B cell (primary cell): Measurements from ENCODE around the gene TDRD12. TPM values are rescaled to one million over a fixed set of nuclear protein-coding genes. Genes with fewer than 3 reads are reported as not detected.

Source experiments
- ATAC-seq: fragments of 200-7000 bp; cut with Tn5 transposase; one replicate; pipeline ENCODE4 v1.10.0; 2021; ENCODE audit warnings: low read depth, mild to moderate bottlenecking, moderate number of reproducible peaks, moderate library complexity
- CTCF ChIA-PET: fragments of 350-600 bp; sonication (Branson Sonifier 250); formaldehyde crosslinking; loops from one replicate; lab custom pipeline; 2021; ENCODE audit warnings: antibody characterized with exemption, inconsistent platforms; lab: Charles Lee
- POLR2A ChIA-PET: fragments of 350-600 bp; sonication (Branson Sonifier 250); formaldehyde crosslinking; loops from one replicate; lab custom pipeline; 2021; ENCODE audit warnings: antibody characterized with exemption; lab: Charles Lee
- DNase-seq: peaks from one replicate; pipeline ENCODE4 v3.0.0; 2013
- H2AFZ ChIP-seq: 2 replicates; pipeline ENCODE4 v1.6.1; 2012; ENCODE audit warnings: mild to moderate bottlenecking, low read depth, low read length; ENCODE audit not compliant: insufficient read depth, poor library complexity, severe bottlenecking
- H3K27ac ChIP-seq, 2 donors: 1 replicate in 1 of 2; 2 replicates in 1 of 2; pipeline ENCODE4 v1.5.1; 2012 to 2013; ENCODE audit warnings: low read length in 2 of 2, mild to moderate bottlenecking in 2 of 2, moderate library complexity in 1 of 2
- H3K27me3 ChIP-seq, 4 experiments: fragments of 200-600 bp in 1 of 4; sonication (generic) in 1 of 4; replicated peaks in 1 of 4; 1 replicate in 2 of 4; 2 replicates in 2 of 4; pipeline versions ENCODE4 v1.6.1 to v1.7.0; 2013 to 2016; ENCODE audit warnings: low read length in 3 of 4, mild to moderate bottlenecking in 2 of 4, mixed read lengths in 1 of 4, moderate library complexity in 1 of 4; ENCODE audit not compliant: insufficient read depth in 4 of 4, control insufficient read depth in 3 of 4; ENCODE audit errors: control extremely low read depth in 1 of 4
- H3K36me3 ChIP-seq, 2 experiments: replicated peaks in 1 of 2; 1 replicate in 1 of 2; 2 replicates in 1 of 2; pipeline versions ENCODE4 v1.6.1 to v1.7.1; 2013; ENCODE audit warnings: low read length in 1 of 2; ENCODE audit not compliant: insufficient read depth in 2 of 2, control insufficient read depth in 1 of 2; ENCODE audit errors: control extremely low read depth in 1 of 2, extremely low read depth in 1 of 2
- H3K4me1 ChIP-seq, 2 donors: fragments of 200-600 bp in 1 of 2; sonication (generic) in 1 of 2; 1 replicate in 1 of 2; 2 replicates in 1 of 2; pipeline versions ENCODE4 v1.5.1 to v1.6.1; 2013 to 2017; ENCODE audit warnings: low read length in 2 of 2; ENCODE audit not compliant: control insufficient read depth in 2 of 2, insufficient read depth in 2 of 2
- H3K4me2 ChIP-seq: replicated peaks from 2 replicates; pipeline ENCODE3; 2012; ENCODE audit warnings: mild to moderate bottlenecking, low read depth, low read length; ENCODE audit not compliant: poor library complexity, severe bottlenecking
- H3K4me3 ChIP-seq, 5 experiments: fragments of 200-600 bp in 1 of 5; sonication (generic) in 1 of 5; 1 replicate in 3 of 5; 2 replicates in 2 of 5; pipeline versions ENCODE4 v1.5.1 to v1.7.0; 2011 to 2016; ENCODE audit warnings: low read length in 4 of 5, mild to moderate bottlenecking in 4 of 5, low read depth in 2 of 5, control low read depth in 1 of 5, moderate library complexity in 1 of 5; ENCODE audit not compliant: insufficient read depth in 1 of 5; ENCODE audit errors: control extremely low read depth in 1 of 5, extremely low read depth in 1 of 5
- H3K79me2 ChIP-seq: fragments of 200-600 bp; sonication (generic); one replicate; pipeline ENCODE4 v1.6.0; 2016; ENCODE audit warnings: low read length; ENCODE audit not compliant: control insufficient read depth, insufficient read depth
- H3K9ac ChIP-seq: fragments of 200-600 bp; sonication (generic); 2 replicates; pipeline ENCODE4 v1.6.1; 2017; ENCODE audit warnings: mild to moderate bottlenecking, low read length, moderate library complexity
- H3K9me3 ChIP-seq, 3 donors: one replicate each; pipeline versions ENCODE4 v1.6.1 to v1.7.1; 2013; ENCODE audit warnings: low read length in 2 of 3; ENCODE audit not compliant: control insufficient read depth in 2 of 3, insufficient read depth in 1 of 3; ENCODE audit errors: control extremely low read depth in 1 of 3
- H4K20me1 ChIP-seq: 2 replicates; pipeline ENCODE4 v1.6.0; 2012; ENCODE audit warnings: mild to moderate bottlenecking, low read length; ENCODE audit not compliant: insufficient read depth, control insufficient read depth, poor library complexity, severe bottlenecking
- H3K27ac Mint-ChIP-seq: one replicate; pipeline ENCODE4 v1.8.0; 2021; ENCODE audit warnings: mixed read lengths
- H3K27me3 Mint-ChIP-seq: one replicate; pipeline ENCODE4 v1.8.0; 2021; ENCODE audit warnings: mixed read lengths
- H3K4me1 Mint-ChIP-seq: one replicate; pipeline ENCODE4 v1.8.0; 2021; ENCODE audit warnings: mixed read lengths
- H3K4me3 Mint-ChIP-seq: one replicate; pipeline ENCODE4 v1.8.0; 2021; ENCODE audit warnings: mixed read lengths
- H3K9me3 Mint-ChIP-seq: one replicate; pipeline ENCODE4 v1.8.0; 2022; ENCODE audit warnings: mixed read lengths; ENCODE audit not compliant: insufficient read depth
- CTCF ChIP-seq: fragments of 200-600 bp; IDR thresholded peaks from one replicate; pipeline ENCODE4 v1.8.0; 2022; ENCODE audit warnings: antibody characterized with exemption, mild to moderate bottlenecking
- EZH2 ChIP-seq: IDR thresholded peaks from 2 replicates; pipeline ENCODE4 v1.6.1; 2012; ENCODE audit warnings: borderline replicate concordance, low read depth, mild to moderate bottlenecking, moderate library complexity, low read length; ENCODE audit not compliant: insufficient read depth, poor library complexity, severe bottlenecking
- WGBS: methylation state at CpG from one replicate; pipeline ENCODE4 v1.1.5; 2013; ENCODE audit warnings: missing lambda C conversion rate; ENCODE audit not compliant: insufficient coverage; 5-methylcytosine and 5-hydroxymethylcytosine counted together
- intact Hi-C: fragments of 100-400 bp; cut with micrococcal nuclease; formaldehyde crosslinking; loops from one replicate; pipeline ENCODE4 v1.10.0; 2022
- polyA plus RNA-seq: library from polyadenylated mRNA; depleted of rRNA; stranded (reverse); fragments of >200 nt; gene quantifications from 2 replicates; pipeline ENCODE4 v1.2.3, GENCODE V29; 2012
- total RNA-seq, 2 donors: library from RNA; stranded (reverse); fragments of 120-200 nt in 1 of 2; gene quantifications; 1 replicate in 1 of 2; 2 replicates in 1 of 2; pipeline versions ENCODE4 v1.2.3 to v1.2.4, GENCODE V29; 2013 to 2022

TDRD12 gene
- total and polyA plus RNA-seq, 2 donors (not counting 1 experiment from before 2014, with no cell fraction given), result 0.30 to 1.1 TPM

GRCh38 chr19:32808236-32808635 is 88.7 kb downstream of the TDRD12 start:
- ATAC-seq, result no peak
- Histone ChIP-seq H3K4me1 (no peaks in the 10 kb centered on the region), H3K27me3 (peaks cover 0 to 5% (median 0%) of the 10 kb centered on the region in 4 experiments), H3K27ac (no peak overlapping the region), H3K9ac (no peak overlapping the region), H3K36me3 (no peaks in the 10 kb centered on the region), H3K9me3 (no peaks in the 10 kb centered on the region), H4K20me1 (no peaks in the 10 kb centered on the region), H3K4me2 (no peak overlapping the region), H3K4me3 (no peak overlapping the region), H3K79me2 (no peaks in the 10 kb centered on the region), H2AFZ (no peak overlapping the region)
- no peak overlapping the region for H3K27ac Mint-ChIP-seq
- TF ChIP-seq EZH2, result no peak
- TF ChIP-seq CTCF, result no peak
- ChIA-PET POLR2A (no interaction called here), CTCF (no interaction called here)
- DNase-seq, result no peak
- H3K27me3 Mint-ChIP-seq, result peaks cover 28% of the 10 kb centered on the region
- no peaks in the 10 kb centered on the region for H3K9me3 Mint-ChIP-seq
- H3K4me1 Mint-ChIP-seq, result no peaks in the 10 kb centered on the region
- intact Hi-C loops, result no loop called here
- 92% methylated on average over 4 of the region's 4 CpGs for WGBS
- H3K4me3 Mint-ChIP-seq, result no peak overlapping the region

GRCh38 chr19:32809254-32809653 is 89.7 kb downstream of the TDRD12 start:
- ChIA-PET POLR2A (no interaction called here), CTCF (no interaction called here)
- no peak for DNase-seq
- Histone ChIP-seq H3K79me2 (no peaks in the 10 kb centered on the region), H3K4me3 (no peak overlapping the region), H3K9me3 (no peaks in the 10 kb centered on the region), H3K9ac (no peak overlapping the region), H3K27me3 (peaks cover 0 to 5% (median 0%) of the 10 kb centered on the region in 4 experiments), H3K36me3 (no peaks in the 10 kb centered on the region), H3K4me2 (no peak overlapping the region), H2AFZ (no peak overlapping the region), H4K20me1 (no peaks in the 10 kb centered on the region), H3K4me1 (no peaks in the 10 kb centered on the region), H3K27ac (no peak overlapping the region)
- Mint-ChIP-seq H3K27ac (no peak overlapping the region), H3K9me3 (no peaks in the 10 kb centered on the region), H3K27me3 (peaks cover 30% of the 10 kb centered on the region), H3K4me3 (no peak overlapping the region), H3K4me1 (no peaks in the 10 kb centered on the region)
- 70% methylated on average over 5 of the region's 5 CpGs for WGBS
- intact Hi-C loops, result no loop called here
- no peak for TF ChIP-seq CTCF
- no peak for TF ChIP-seq EZH2
- no peak for ATAC-seq
